ENCODE data around the gene LAD1.

DNA sequence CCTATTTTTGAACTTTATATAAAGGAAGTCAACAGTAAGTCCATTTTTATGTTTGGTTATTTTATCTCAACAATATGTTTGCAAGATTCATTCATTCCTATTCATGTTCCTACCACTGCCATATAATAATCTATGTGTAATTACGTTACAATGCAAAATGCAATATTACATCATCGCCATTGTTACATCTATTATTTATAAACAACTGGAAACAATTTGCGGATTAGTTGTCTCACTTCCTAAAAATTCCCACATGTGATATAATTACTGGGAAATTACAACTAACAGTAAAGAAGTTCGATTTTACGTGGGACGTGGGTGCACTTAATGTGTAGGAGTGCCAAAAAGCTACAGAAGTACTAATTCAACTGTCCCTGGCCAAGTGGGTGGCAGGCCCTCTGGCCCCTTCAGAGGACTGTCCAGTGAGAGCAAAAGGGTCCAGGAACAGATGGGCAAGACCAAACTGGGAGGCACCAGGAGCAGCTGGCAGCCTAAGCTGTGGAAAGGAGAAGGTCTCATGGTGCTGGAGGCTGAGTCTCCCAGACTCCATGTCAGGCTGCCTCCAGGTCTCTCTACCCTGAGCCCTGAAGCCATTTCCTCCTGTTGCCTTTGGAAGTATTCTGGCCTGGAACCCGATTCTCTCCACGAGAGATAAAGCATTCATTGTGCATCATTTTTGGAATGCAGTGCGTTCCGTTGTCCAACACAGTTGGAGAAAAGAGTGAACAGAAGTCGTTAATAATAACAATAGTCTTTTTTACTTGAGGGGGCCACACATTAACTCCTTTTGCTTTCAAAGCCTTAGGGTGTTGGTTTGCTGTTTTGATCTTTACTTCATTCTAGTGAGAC lies 64.6 kb downstream of the LAD1 start:
- TF ChIP-seq NFE2L2 (conservative IDR thresholded peaks at IDR 0.05; ENCODE audit: low read length): no peak
- TF ChIP-seq, protein P1, sequence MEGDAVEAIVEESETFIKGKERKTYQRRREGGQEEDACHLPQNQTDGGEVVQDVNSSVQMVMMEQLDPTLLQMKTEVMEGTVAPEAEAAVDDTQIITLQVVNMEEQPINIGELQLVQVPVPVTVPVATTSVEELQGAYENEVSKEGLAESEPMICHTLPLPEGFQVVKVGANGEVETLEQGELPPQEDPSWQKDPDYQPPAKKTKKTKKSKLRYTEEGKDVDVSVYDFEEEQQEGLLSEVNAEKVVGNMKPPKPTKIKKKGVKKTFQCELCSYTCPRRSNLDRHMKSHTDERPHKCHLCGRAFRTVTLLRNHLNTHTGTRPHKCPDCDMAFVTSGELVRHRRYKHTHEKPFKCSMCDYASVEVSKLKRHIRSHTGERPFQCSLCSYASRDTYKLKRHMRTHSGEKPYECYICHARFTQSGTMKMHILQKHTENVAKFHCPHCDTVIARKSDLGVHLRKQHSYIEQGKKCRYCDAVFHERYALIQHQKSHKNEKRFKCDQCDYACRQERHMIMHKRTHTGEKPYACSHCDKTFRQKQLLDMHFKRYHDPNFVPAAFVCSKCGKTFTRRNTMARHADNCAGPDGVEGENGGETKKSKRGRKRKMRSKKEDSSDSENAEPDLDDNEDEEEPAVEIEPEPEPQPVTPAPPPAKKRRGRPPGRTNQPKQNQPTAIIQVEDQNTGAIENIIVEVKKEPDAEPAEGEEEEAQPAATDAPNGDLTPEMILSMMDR (IDR thresholded peaks at IDR 0.05): no peak
- TF ChIP-seq RAD21 (conservative IDR thresholded peaks at IDR 0.05 in 1 of 2, IDR thresholded peaks at IDR 0.05 in 1 of 2): no peak
- no peak for TF ChIP-seq POLR2A (IDR thresholded peaks at IDR 0.05; ENCODE audit: low read length)
- no peak for TF ChIP-seq ESRRA (IDR thresholded peaks at IDR 0.05; ENCODE audit: borderline replicate concordance, low read length)
- no peak for TF ChIP-seq JUNB (IDR thresholded peaks at IDR 0.05)
- TF ChIP-seq, protein P2, sequence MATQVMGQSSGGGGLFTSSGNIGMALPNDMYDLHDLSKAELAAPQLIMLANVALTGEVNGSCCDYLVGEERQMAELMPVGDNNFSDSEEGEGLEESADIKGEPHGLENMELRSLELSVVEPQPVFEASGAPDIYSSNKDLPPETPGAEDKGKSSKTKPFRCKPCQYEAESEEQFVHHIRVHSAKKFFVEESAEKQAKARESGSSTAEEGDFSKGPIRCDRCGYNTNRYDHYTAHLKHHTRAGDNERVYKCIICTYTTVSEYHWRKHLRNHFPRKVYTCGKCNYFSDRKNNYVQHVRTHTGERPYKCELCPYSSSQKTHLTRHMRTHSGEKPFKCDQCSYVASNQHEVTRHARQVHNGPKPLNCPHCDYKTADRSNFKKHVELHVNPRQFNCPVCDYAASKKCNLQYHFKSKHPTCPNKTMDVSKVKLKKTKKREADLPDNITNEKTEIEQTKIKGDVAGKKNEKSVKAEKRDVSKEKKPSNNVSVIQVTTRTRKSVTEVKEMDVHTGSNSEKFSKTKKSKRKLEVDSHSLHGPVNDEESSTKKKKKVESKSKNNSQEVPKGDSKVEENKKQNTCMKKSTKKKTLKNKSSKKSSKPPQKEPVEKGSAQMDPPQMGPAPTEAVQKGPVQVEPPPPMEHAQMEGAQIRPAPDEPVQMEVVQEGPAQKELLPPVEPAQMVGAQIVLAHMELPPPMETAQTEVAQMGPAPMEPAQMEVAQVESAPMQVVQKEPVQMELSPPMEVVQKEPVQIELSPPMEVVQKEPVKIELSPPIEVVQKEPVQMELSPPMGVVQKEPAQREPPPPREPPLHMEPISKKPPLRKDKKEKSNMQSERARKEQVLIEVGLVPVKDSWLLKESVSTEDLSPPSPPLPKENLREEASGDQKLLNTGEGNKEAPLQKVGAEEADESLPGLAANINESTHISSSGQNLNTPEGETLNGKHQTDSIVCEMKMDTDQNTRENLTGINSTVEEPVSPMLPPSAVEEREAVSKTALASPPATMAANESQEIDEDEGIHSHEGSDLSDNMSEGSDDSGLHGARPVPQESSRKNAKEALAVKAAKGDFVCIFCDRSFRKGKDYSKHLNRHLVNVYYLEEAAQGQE (IDR thresholded peaks at IDR 0.05): no peak
- TF ChIP-seq, protein P3, sequence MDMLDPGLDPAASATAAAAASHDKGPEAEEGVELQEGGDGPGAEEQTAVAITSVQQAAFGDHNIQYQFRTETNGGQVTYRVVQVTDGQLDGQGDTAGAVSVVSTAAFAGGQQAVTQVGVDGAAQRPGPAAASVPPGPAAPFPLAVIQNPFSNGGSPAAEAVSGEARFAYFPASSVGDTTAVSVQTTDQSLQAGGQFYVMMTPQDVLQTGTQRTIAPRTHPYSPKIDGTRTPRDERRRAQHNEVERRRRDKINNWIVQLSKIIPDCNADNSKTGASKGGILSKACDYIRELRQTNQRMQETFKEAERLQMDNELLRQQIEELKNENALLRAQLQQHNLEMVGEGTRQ (IDR thresholded peaks at IDR 0.05): no peak
- TF ChIP-seq SMC3 (IDR thresholded peaks at IDR 0.05): no peak
- no peak for TF ChIP-seq EHMT2 (IDR thresholded peaks at IDR 0.05; ENCODE audit: low read depth)

Measured in A549 (cell line).